Fibroblast of lung (primary cell): ENCODE results near the gene CDKN2D. TPM values are rescaled to one million over a fixed set of nuclear protein-coding genes. Genes with fewer than 3 reads are reported as not detected.

Experiments used
- polyA plus RNA-seq, 2 donors: library from polyadenylated mRNA; depleted of rRNA in 1 of 2; stranded (reverse) in 1 of 2; unstranded in 1 of 2; fragments of >200 nt; gene quantifications; 2 replicates each; pipeline ENCODE4 v1.2.1, GENCODE V29; 2011 to 2012; ENCODE audit warnings: missing spikeins in 1 of 2
- total RNA-seq: library from RNA; depleted of rRNA; stranded (reverse); fragments of >200 nt; gene quantifications from 2 replicates; pipeline ENCODE4 v1.2.1, GENCODE V29; 2014

CDKN2D gene
- total and polyA plus RNA-seq, 2 donors (not counting 1 experiment from before 2014, with no cell fraction given) = 9.7 to 10.7 TPM

Other genes starting within 250 kb of the CDKN2D start
- gene RAVER1, start 235.4 kb downstream of the CDKN2D start, total RNA-seq = 4.9 and 5.6 TPM in 2 replicates
- 2.3 and 4.3 TPM in 2 replicates for gene RAVER1, start 235.4 kb downstream of the CDKN2D start, polyA plus RNA-seq
- 4.3 and 5.1 TPM in 2 replicates for gene ICAM3, start 229.4 kb downstream of the CDKN2D start, total RNA-seq
- gene ICAM3, start 229.4 kb downstream of the CDKN2D start, polyA plus RNA-seq = 4.5 and 7.1 TPM in 2 replicates
- gene TYK2, start 188.4 kb downstream of the CDKN2D start, total RNA-seq = 72.4 and 95.5 TPM in 2 replicates
- 17.4 and 24.0 TPM in 2 replicates for gene TYK2, start 188.4 kb downstream of the CDKN2D start, polyA plus RNA-seq
- 108 and 129 TPM in 2 replicates for gene CDC37, start 165.4 kb downstream of the CDKN2D start, total RNA-seq
- 266 and 342 TPM in 2 replicates for gene CDC37, start 165.4 kb downstream of the CDKN2D start, polyA plus RNA-seq
- gene PDE4A, start 148.4 kb downstream of the CDKN2D start, total RNA-seq = 3.1 and 4.1 TPM in 2 replicates
- 3.6 and 4.9 TPM in 2 replicates for gene PDE4A, start 148.4 kb downstream of the CDKN2D start, polyA plus RNA-seq
- gene KEAP1, start 65.6 kb downstream of the CDKN2D start, total RNA-seq = 81.7 and 103 TPM in 2 replicates
- 36.1 and 51.3 TPM in 2 replicates for gene KEAP1, start 65.6 kb downstream of the CDKN2D start, polyA plus RNA-seq
- under 0.01 TPM in 1 of 2 replicates, not detected in the other for gene S1PR5, start 51.5 kb downstream of the CDKN2D start, total RNA-seq
- 0.02 and 0.19 TPM in 2 replicates for gene S1PR5, start 51.5 kb downstream of the CDKN2D start, polyA plus RNA-seq
- gene ATG4D, start 25.1 kb downstream of the CDKN2D start, total RNA-seq = 13.4 and 14.9 TPM in 2 replicates
- gene ATG4D, start 25.1 kb downstream of the CDKN2D start, polyA plus RNA-seq = 7.2 and 12.8 TPM in 2 replicates
- gene KRI1, start 3.0 kb downstream of the CDKN2D start, total RNA-seq = 8.6 and 10.0 TPM in 2 replicates
- 9.4 and 12.6 TPM in 2 replicates for gene KRI1, start 3.0 kb downstream of the CDKN2D start, polyA plus RNA-seq
- gene AP1M2, start 18.3 kb upstream of the CDKN2D start, total RNA-seq = 0.17 TPM in 1 of 2 replicates, not detected in the other
- gene AP1M2, start 18.3 kb upstream of the CDKN2D start, polyA plus RNA-seq = 0.16 and 0.45 TPM in 2 replicates
- 25.9 and 91.3 TPM in 2 replicates for gene SLC44A2, start 56.6 kb upstream of the CDKN2D start, total RNA-seq
- gene SLC44A2, start 56.6 kb upstream of the CDKN2D start, polyA plus RNA-seq = 96.9 and 173 TPM in 2 replicates
- gene ILF3, start 85.4 kb upstream of the CDKN2D start, total RNA-seq = 55.0 and 78.4 TPM in 2 replicates
- gene ILF3, start 85.4 kb upstream of the CDKN2D start, polyA plus RNA-seq = 109 and 163 TPM in 2 replicates
- 27.7 and 29.1 TPM in 2 replicates for gene QTRT1, start 132.5 kb upstream of the CDKN2D start, total RNA-seq
- 21.1 and 22.6 TPM in 2 replicates for gene QTRT1, start 132.5 kb upstream of the CDKN2D start, polyA plus RNA-seq
- 52.9 and 76.8 TPM in 2 replicates for gene DNM2, start 149.1 kb upstream of the CDKN2D start, total RNA-seq
- 42.6 and 48.6 TPM in 2 replicates for gene DNM2, start 149.1 kb upstream of the CDKN2D start, polyA plus RNA-seq